Astrocyte of the spinal cord (primary cell): ENCODE results near the gene PRRC2A.

Experiments used
- DNase-seq: peaks from one replicate; pipeline ENCODE4 v3.0.0; 2011; ENCODE audit warnings: low read depth, low spot score
- H3K4me3 ChIP-seq: 2 replicates; pipeline ENCODE4 v1.5.1; 2011; ENCODE audit warnings: low read depth, mild to moderate bottlenecking, low read length, moderate library complexity
- CTCF ChIP-seq: IDR thresholded peaks from 2 replicates; pipeline ENCODE4 v1.5.1; 2012; ENCODE audit warnings: low read depth, mild to moderate bottlenecking, low read length, inconsistent platforms
- in situ Hi-C: cut with HindIII; loops from 2 replicates; pipeline ENCODE4 v1.10.0; 2017; ENCODE audit warnings: low sequenced_read_pairs

Gene PRRC2A

GRCh38 chr6:31579546-31580437, 40.7 kb upstream of the PRRC2A start:
- TF ChIP-seq CTCF = no peak
- H3K4me3 ChIP-seq = no peak overlapping the region
- in situ Hi-C loops = no loop called here
- no peak for DNase-seq

- in situ Hi-C loops = no loop called here
- H3K4me3 ChIP-seq = peak overlapping the region; percentile 84
- DNase-seq = no peak
- TF ChIP-seq CTCF = no peak
Observed at GRCh38 chr6:31580438-31580740, 40.1 kb upstream of the PRRC2A start.

GRCh38 chr6:31580807-31581433, 39.6 kb upstream of the PRRC2A start:
- peak overlapping the region; percentile 84 for H3K4me3 ChIP-seq
- peak; percentile 86 for TF ChIP-seq CTCF
- in situ Hi-C loops = no loop called here
- DNase-seq = peak; percentile 75

GRCh38 chr6:31581434-31582229, 38.9 kb upstream of the PRRC2A start:
- in situ Hi-C loops = no loop called here
- no peak for TF ChIP-seq CTCF
- peak overlapping the region; percentile 84 for H3K4me3 ChIP-seq
- no peak for DNase-seq

- no peak for DNase-seq
- no peak for TF ChIP-seq CTCF
Observed at GRCh38 chr6:31582230-31582643, 38.3 kb upstream of the PRRC2A start, which contains the start of gene LTB. LTB (minus strand) TSS chr6:31582424; CDS start chr6:31582417, 7 bp downstream.

GRCh38 chr6:31585491-31585890, 35.0 kb upstream of the PRRC2A start:
- no peak for DNase-seq
- in situ Hi-C loops = no loop called here
- TF ChIP-seq CTCF = peak; percentile 42
- H3K4me3 ChIP-seq = no peak overlapping the region

More at GRCh38 chr6:31582230-31582643, 38.3 kb upstream of the PRRC2A start, which contains the start of gene LTB:
- peak within 1 kb of the TSS; percentile 84 for H3K4me3 ChIP-seq
- in situ Hi-C loops = no loop called here
